Smooth muscle cell (in vitro differentiated cells): ENCODE data around the gene STPG1. TPM values are rescaled to one million over a fixed set of nuclear protein-coding genes. Genes with fewer than 3 reads are reported as not detected.
A peak's percentile ranks its signal among the peaks of the same experiment; 100 is the strongest.

Source experiments
- DNase-seq: peaks from one replicate; lab custom pipeline; 2025; ENCODE audit not compliant: unreplicated experiment; lab: John Stamatoyannopoulos, UW
- H2AFZ ChIP-seq: fragments of 200-600 bp; sonication (generic); 2 replicates; pipeline ENCODE4 v1.6.0; 2016; ENCODE audit warnings: antibody characterized with exemption, low read depth, mild to moderate bottlenecking
- H3F3A ChIP-seq: fragments of 200-600 bp; sonication (generic); 2 replicates; pipeline ENCODE4 v1.6.0; 2017; ENCODE audit warnings: antibody characterized with exemption, low read depth
- H3K27ac ChIP-seq: fragments of 200-600 bp; sonication (generic); 2 replicates; pipeline ENCODE4 v1.5.1; 2016; ENCODE audit warnings: low read depth, mild to moderate bottlenecking
- H3K27me3 ChIP-seq: fragments of 200-600 bp; sonication (generic); 2 replicates; pipeline ENCODE4 v1.6.1; 2016; ENCODE audit warnings: low read depth, mild to moderate bottlenecking
- H3K36me3 ChIP-seq: fragments of 200-600 bp; sonication (generic); 2 replicates; pipeline ENCODE4 v1.5.1; 2016; ENCODE audit warnings: low read depth
- H3K4me1 ChIP-seq: fragments of 200-600 bp; sonication (generic); 2 replicates; pipeline ENCODE4 v1.5.1; 2016; ENCODE audit warnings: low read depth
- H3K4me2 ChIP-seq: fragments of 200-600 bp; sonication (generic); 2 replicates; pipeline ENCODE4 v1.6.0; 2016; ENCODE audit warnings: mild to moderate bottlenecking
- H3K4me3 ChIP-seq: fragments of 200-600 bp; sonication (generic); 2 replicates; pipeline ENCODE4 v1.5.1; 2016; ENCODE audit warnings: mild to moderate bottlenecking
- H3K79me2 ChIP-seq: fragments of 200-600 bp; sonication (generic); 2 replicates; pipeline ENCODE4 v1.6.0; 2016; ENCODE audit warnings: low read depth, mild to moderate bottlenecking
- H3K9ac ChIP-seq: fragments of 200-600 bp; sonication (generic); 2 replicates; pipeline ENCODE4 v1.6.0; 2016; ENCODE audit warnings: low read depth
- H3K9me3 ChIP-seq: fragments of 200-600 bp; sonication (generic); replicated peaks from 2 replicates; pipeline ENCODE4 v1.5.1; 2016; ENCODE audit warnings: low read depth
- H4K20me1 ChIP-seq: fragments of 200-600 bp; sonication (generic); 2 replicates; pipeline ENCODE4 v1.6.0; 2016; ENCODE audit warnings: low read depth
- CTCF ChIP-seq: fragments of 200-600 bp; sonication (generic); IDR thresholded peaks from 2 replicates; pipeline ENCODE4 v1.5.1; 2017; ENCODE audit warnings: borderline replicate concordance, mild to moderate bottlenecking, antibody characterized with exemption; ENCODE audit not compliant: insufficient read depth, poor library complexity, severe bottlenecking
- WGBS: methylation state at CpG from one replicate; pipeline ENCODE4 v1.1.7; 2016; ENCODE audit warnings: low lambda C conversion rate; 5-methylcytosine and 5-hydroxymethylcytosine counted together
- polyA plus RNA-seq: library from polyadenylated mRNA; unstranded; fragments of >200 nt; fragmentation: Nextera tagmentation; extraction: Ambion mirVana; gene quantifications from 2 replicates; pipeline ENCODE4 v1.2.1, GENCODE V29; 2016
- total RNA-seq: library from RNA; depleted of rRNA; stranded (reverse); fragments of >200 nt; gene quantifications from 2 replicates; pipeline ENCODE4 v1.2.3, GENCODE V29; 2014

Gene STPG1
- total and polyA plus RNA-seq, 2 experiments from 2014 or later: 4.9 to 6.8 TPM

- Histone ChIP-seq H3K36me3 (no peaks in the 10 kb centered on the region), H4K20me1 (no peaks in the 10 kb centered on the region), H3K27me3 (no peaks in the 10 kb centered on the region), H3K4me2 (peak overlapping the region; percentile 85), H3K79me2 (no peaks in the 10 kb centered on the region), H3K4me3 (peak overlapping the region; percentile 36), H3K27ac (peak overlapping the region; percentile 80), H3K4me1 (peaks cover 32% of the 10 kb centered on the region), H3K9me3 (no peaks in the 10 kb centered on the region), H3K9ac (peak overlapping the region; percentile 59), H3F3A (peaks cover 4% of the 10 kb centered on the region), H2AFZ (no peak overlapping the region)
- WGBS: 92% methylated on average over 1 of the region's 1 CpG
- no peak for DNase-seq
- TF ChIP-seq CTCF: no peak
Observed at GRCh38 chr1:24319962-24320361, 93.6 kb downstream of the STPG1 start.

DNA sequence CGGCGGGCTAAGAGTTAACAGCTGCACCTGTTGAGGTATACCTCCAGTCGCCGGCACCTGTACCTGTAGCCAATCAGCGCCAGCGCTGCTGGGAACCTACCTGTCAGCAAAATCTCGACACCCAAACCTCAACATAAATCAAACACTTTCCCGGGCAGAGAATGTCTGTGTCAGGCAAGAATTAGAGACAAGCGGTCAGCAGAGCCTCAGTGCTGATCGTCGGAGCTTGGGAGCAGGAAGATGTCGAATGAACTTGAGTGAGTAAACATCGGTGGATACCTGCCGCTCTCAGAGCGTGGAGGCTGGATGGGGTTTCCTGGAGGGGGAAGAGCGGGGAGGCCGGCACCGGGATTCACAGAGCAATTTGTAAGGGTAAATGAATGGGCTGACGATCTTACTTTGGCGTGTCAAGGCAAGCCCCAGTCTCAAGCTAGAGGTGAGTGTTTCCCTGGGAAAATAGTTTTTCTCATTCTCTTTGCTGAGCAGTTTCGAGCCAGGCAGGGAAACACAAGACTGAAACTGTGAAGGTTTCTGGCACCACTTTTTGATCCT, 94.2 kb downstream of the STPG1 start, which contains the start of gene GRHL3:
Gene GRHL3 (plus strand): TSS at position 46 of the 552 bp plus-strand sequence. CDS start 195 bp downstream, at position 241.
- Histone ChIP-seq H3K4me3 (peak within 1 kb of the TSS; percentile 36), H3K9me3 (no peaks in the 10 kb centered on the region), H3K27ac (peak within 1 kb of the TSS; percentile 80), H3K79me2 (no peaks in the 10 kb centered on the region), H3K9ac (peak within 1 kb of the TSS; percentile 59), H2AFZ (no peak within 1 kb of the TSS), H3K27me3 (no peaks in the 10 kb centered on the region), H3K36me3 (no peaks in the 10 kb centered on the region), H3K4me2 (peak within 1 kb of the TSS; percentile 85), H3F3A (peaks cover 4% of the 10 kb centered on the region), H4K20me1 (no peaks in the 10 kb centered on the region), H3K4me1 (peaks cover 32% of the 10 kb centered on the region)
- no peak for TF ChIP-seq CTCF
- DNase-seq: no peak
- WGBS: 6% methylated on average over 21 of the region's 21 CpGs

DNA sequence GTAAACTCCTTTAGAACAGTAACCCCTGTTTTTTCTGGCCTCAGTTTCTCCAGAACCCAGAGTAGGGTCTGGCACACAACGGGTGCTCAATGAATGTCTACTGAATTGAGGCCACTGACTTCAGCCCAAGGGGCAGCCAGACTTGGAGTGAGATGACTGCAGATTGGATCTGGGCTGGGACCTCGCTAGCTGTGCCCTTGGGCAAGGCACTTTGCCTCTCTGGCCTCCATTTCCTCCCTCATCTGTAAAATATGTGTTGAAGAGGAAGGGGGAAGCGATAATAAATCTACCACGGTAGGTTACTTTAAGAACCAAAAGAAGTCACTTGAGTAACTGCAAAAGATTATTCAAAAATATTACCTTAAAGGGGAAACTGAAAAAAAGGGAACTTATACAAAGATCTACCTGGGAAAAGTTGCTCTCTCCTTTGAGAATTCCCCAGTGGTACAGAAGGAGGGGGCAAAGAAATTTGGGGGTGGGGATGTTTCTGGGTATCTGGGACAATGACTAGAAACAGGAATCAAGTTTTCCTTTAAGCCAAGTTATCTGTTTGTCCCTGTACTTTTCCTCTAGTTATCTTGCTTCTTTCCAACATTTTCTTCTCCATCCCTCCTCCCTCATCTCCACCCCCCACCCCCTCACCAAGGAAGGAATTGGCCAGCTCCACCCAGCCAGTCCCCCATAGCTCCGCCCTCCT, 94.8 kb downstream of the STPG1 start:
- no peaks in the 10 kb centered on the region for H4K20me1 ChIP-seq
- no peaks in the 10 kb centered on the region for H3K79me2 ChIP-seq
- no peaks in the 10 kb centered on the region for H3K27me3 ChIP-seq
- DNase-seq: no peak
- peak overlapping the region; percentile 36 for H3K4me3 ChIP-seq
- 34% methylated on average over 5 of the region's 5 CpGs for WGBS
- H3F3A ChIP-seq: peaks cover 4% of the 10 kb centered on the region
- no peaks in the 10 kb centered on the region for H3K36me3 ChIP-seq
- no peak overlapping the region for H3K9ac ChIP-seq
- peak overlapping the region; percentile 80 for H3K27ac ChIP-seq
- H3K4me2 ChIP-seq: peak overlapping the region; percentile 85
- H2AFZ ChIP-seq: no peak overlapping the region
- H3K4me1 ChIP-seq: peaks cover 32% of the 10 kb centered on the region
- H3K9me3 ChIP-seq: no peaks in the 10 kb centered on the region
- TF ChIP-seq CTCF: no peak
